A549 (cell line): ENCODE measurements around the gene ACOXL. TPM values are rescaled to one million over a fixed set of nuclear protein-coding genes. Genes with fewer than 3 reads are reported as not detected.

Experiments used
- ATAC-seq, 2 experiments: fragments of 200-7000 bp in 1 of 2; fragments of >200 bp in 1 of 2; cut with Nextera tagmentation in 1 of 2; cut with Tn5 transposase in 1 of 2; 3 replicates each; pipeline versions ENCODE4 v1.8.0 to v1.9.1; 2018 to 2020; ENCODE audit warnings: mild to moderate bottlenecking in 1 of 2, moderate library complexity in 1 of 2
- CTCF ChIA-PET: fragments of 300-600 bp; sonication (Branson Sonifier 250); formaldehyde crosslinking; extraction: SDS; loops from one replicate; lab custom pipeline; 2021; ENCODE audit warnings: antibody characterized with exemption, inconsistent platforms; lab: Yijun Ruan, JAX
- POLR2A ChIA-PET: fragments of 350-600 bp; formaldehyde crosslinking; extraction: SDS; loops from one replicate; lab custom pipeline; 2021; ENCODE audit warnings: antibody characterized with exemption, inconsistent platforms; lab: Yijun Ruan, JAX
- DNase-seq, 2 experiments: peaks; one replicate each; pipeline versions ENCODE4 v3.0.0 to v3.0.0-alpha.2; 2011 to 2016; ENCODE audit warnings: low read depth in 1 of 2, low spot score in 1 of 2
- FAIRE-seq: peaks from 2 replicates; lab custom pipeline; 2011; peaks lifted over from hg19 to GRCh38; lab: Jason Lieb, UNC
- H3K27ac ChIP-seq, 2 experiments: fragments of >200 bp; sonication (Bioruptor Twin); formaldehyde crosslinking; 3 replicates each; pipeline ENCODE4 v1.5.1; 2016 to 2017
- H3K4me1 ChIP-seq: fragments of >200 bp; sonication (Bioruptor Twin); formaldehyde crosslinking; 3 replicates; pipeline ENCODE4 v1.6.1; 2016
- H3K4me2 ChIP-seq: fragments of >200 bp; sonication (Bioruptor Twin); formaldehyde crosslinking; 3 replicates; pipeline ENCODE4 v1.6.1; 2016
- H3K4me3 ChIP-seq: fragments of >200 bp; sonication (Bioruptor Twin); formaldehyde crosslinking; 3 replicates; pipeline ENCODE4 v1.5.1; 2016
- H3K9me3 ChIP-seq: fragments of >200 bp; sonication (Bioruptor Twin); formaldehyde crosslinking; 3 replicates; pipeline ENCODE4 v1.6.1; 2016
- BHLHE40 ChIP-seq: IDR thresholded peaks from 2 replicates; pipeline ENCODE4 v1.6.1; 2012; ENCODE audit warnings: low read depth, low read length, inconsistent platforms
- CBX2 ChIP-seq: fragments of 200-600 bp; sonication (generic); IDR thresholded peaks from 2 replicates; pipeline ENCODE4 v1.6.1; 2016; ENCODE audit warnings: low read depth, mild to moderate bottlenecking, borderline replicate concordance
- CEBPB ChIP-seq, 2 experiments: fragments of >200 bp in 1 of 2; sonication (Bioruptor Twin) in 1 of 2; formaldehyde crosslinking in 1 of 2; IDR thresholded peaks; 2 replicates each; pipeline ENCODE4 v1.6.1; 2012 to 2016
- CHD4 ChIP-seq: fragments of 200-600 bp; sonication (generic); IDR thresholded peaks from 2 replicates; pipeline ENCODE4 v1.6.1; 2016; ENCODE audit warnings: antibody characterized with exemption, mild to moderate bottlenecking, borderline replicate concordance
- CTCF ChIP-seq: fragments of >200 bp; sonication (Bioruptor Twin); formaldehyde crosslinking; IDR thresholded peaks from 3 replicates; pipeline ENCODE4 v1.5.1; 2016
- EHF ChIP-seq: fragments of 250-450 bp; sonication (Bioruptor Pico); IDR thresholded peaks from 2 replicates; pipeline ENCODE4 v1.5.0; 2020; ENCODE audit warnings: mild to moderate bottlenecking
- GATA3 ChIP-seq: IDR thresholded peaks from 2 replicates; pipeline ENCODE4 v1.6.1; 2012; ENCODE audit warnings: borderline replicate concordance
- HEYL ChIP-seq: fragments of 250-450 bp; sonication (Bioruptor Pico); IDR thresholded peaks from 2 replicates; pipeline ENCODE4 v1.8.0; 2021; ENCODE audit warnings: mild to moderate bottlenecking, moderate library complexity
- HOXA7 ChIP-seq: fragments of 250-450 bp; sonication (Bioruptor Pico); IDR thresholded peaks from 2 replicates; pipeline ENCODE4 v1.5.0; 2020; ENCODE audit warnings: mild to moderate bottlenecking, moderate library complexity
- HOXB13 ChIP-seq: fragments of 250-450 bp; sonication (Bioruptor Pico); IDR thresholded peaks from 2 replicates; pipeline ENCODE4 v1.5.0; 2020; ENCODE audit warnings: low read depth, mild to moderate bottlenecking, moderate library complexity
- HOXB5 ChIP-seq: fragments of 250-450 bp; sonication (Bioruptor Pico); IDR thresholded peaks from 2 replicates; pipeline ENCODE4 v1.5.0; 2020; ENCODE audit warnings: mild to moderate bottlenecking, moderate library complexity
- JUN ChIP-seq, 2 experiments: fragments of >200 bp; sonication (Bioruptor Twin); formaldehyde crosslinking; IDR thresholded peaks; 2 replicates in 1 of 2; 3 replicates in 1 of 2; pipeline ENCODE4 v1.6.1; 2016 to 2017
- JUNB ChIP-seq: fragments of >200 bp; sonication (Bioruptor Twin); formaldehyde crosslinking; IDR thresholded peaks from 2 replicates; pipeline ENCODE4 v1.6.1; 2016
- KDM1A ChIP-seq: fragments of 200-600 bp; sonication (generic); IDR thresholded peaks from 2 replicates; pipeline ENCODE4 v1.6.1; 2016; ENCODE audit warnings: low read depth, mild to moderate bottlenecking
- MYC ChIP-seq: IDR thresholded peaks from 2 replicates; pipeline ENCODE4 v1.6.1; 2012; ENCODE audit warnings: mild to moderate bottlenecking, inconsistent platforms, low read length, improper control_type of control experiment, borderline replicate concordance
- NFE2L2 ChIP-seq: fragments of 150-350 bp; conservative IDR thresholded peaks from 2 replicates; pipeline ENCODE4 v1.6.1; 2014; ENCODE audit warnings: low read length
- RAD21 ChIP-seq, 2 experiments: fragments of >200 bp in 1 of 2; sonication (Bioruptor Twin) in 1 of 2; formaldehyde crosslinking in 1 of 2; IDR thresholded peaks in 1 of 2; conservative IDR thresholded peaks in 1 of 2; 2 replicates in 1 of 2; 3 replicates in 1 of 2; pipeline ENCODE4 v1.6.1; 2012 to 2018; ENCODE audit warnings: inconsistent platforms in 1 of 2
- RARB ChIP-seq: fragments of 250-450 bp; sonication (Bioruptor Pico); IDR thresholded peaks from 2 replicates; pipeline ENCODE4 v1.8.0; 2021; ENCODE audit warnings: mild to moderate bottlenecking, moderate library complexity
- RCOR1 ChIP-seq: fragments of 150-350 bp; IDR thresholded peaks from 2 replicates; pipeline ENCODE4 v1.6.1; 2014; ENCODE audit warnings: antibody characterized with exemption, low read length, low read depth
- SREBF2 ChIP-seq: fragments of 450-650 bp; IDR thresholded peaks from 2 replicates; pipeline ENCODE4 v1.6.1; 2014; ENCODE audit warnings: mild to moderate bottlenecking, moderate library complexity
- TFCP2L1 ChIP-seq: fragments of 250-450 bp; sonication (Bioruptor Pico); IDR thresholded peaks from 2 replicates; pipeline ENCODE4 v1.5.0; 2021; ENCODE audit warnings: mild to moderate bottlenecking
- ZFP36 ChIP-seq: fragments of 450-650 bp; IDR thresholded peaks from 2 replicates; pipeline ENCODE4 v1.6.1; 2014; ENCODE audit warnings: borderline replicate concordance; ENCODE audit not compliant: partially characterized antibody
- WGBS: methylation state at CpG from one replicate; pipeline ENCODE4 v1.1.6; 2017; ENCODE audit errors: missing lambda C conversion rate; 5-methylcytosine and 5-hydroxymethylcytosine counted together
- polyA plus RNA-seq, 4 experiments: library from polyadenylated mRNA; depleted of rRNA in 3 of 4; stranded (reverse); fragments of >200 nt; fragmentation: RNase III in 1 of 4; extraction: RNeasy Plus Mini Kit Qiagen cat#74134 plus additional on column Dnase treatment in 1 of 4; gene quantifications; 2 replicates in 3 of 4; 3 replicates in 1 of 4; pipeline ENCODE4 v1.2.3, GENCODE V29; 2011 to 2017
- TF ChIP-seq, protein P1 (sequence below): IDR thresholded peaks from 2 replicates; pipeline ENCODE4 v1.6.1; 2012
- TF ChIP-seq, protein P2 (sequence below): fragments of 250-450 bp; sonication (Bioruptor Pico); IDR thresholded peaks from 2 replicates; pipeline ENCODE4 v1.5.0; 2021; ENCODE audit warnings: mild to moderate bottlenecking, moderate library complexity, borderline replicate concordance
- TF ChIP-seq, protein P3 (sequence below): fragments of 450-650 bp; IDR thresholded peaks from 2 replicates; pipeline ENCODE4 v1.6.1; 2014; ENCODE audit warnings: antibody characterized with exemption

Gene ACOXL
- polyA plus RNA-seq, 2 of the 4 experiments (the other 2 are of a cell fraction): not detected

DNA sequence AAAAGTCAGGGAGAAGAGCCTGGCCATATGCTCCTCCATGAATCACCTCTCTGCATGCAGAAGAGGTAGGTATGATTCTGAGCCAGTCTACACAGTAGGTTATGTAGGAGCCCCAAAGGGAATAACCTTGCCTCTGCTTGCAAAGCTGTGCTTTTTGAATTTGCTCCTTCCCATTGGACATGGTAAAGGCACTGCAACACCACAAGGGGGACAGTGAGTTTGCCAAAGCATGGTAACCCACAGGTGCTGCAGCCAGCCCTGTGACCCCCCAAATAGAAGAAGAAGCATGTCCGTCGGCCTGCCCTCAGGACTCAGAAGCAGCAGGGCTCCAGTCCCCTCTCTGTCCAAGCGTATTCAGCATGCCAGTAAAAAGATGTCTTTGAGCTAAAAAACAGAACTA is 337.3 kb downstream of the ACOXL start:
- Histone ChIP-seq H3K9me3 (peaks cover 9% of the 10 kb centered on the region), H3K4me3 (no peak overlapping the region), H3K27ac (no peak overlapping the region), H3K4me2 (no peak overlapping the region), H3K4me1 (peaks cover 18% of the 10 kb centered on the region)
- ChIA-PET POLR2A (no interaction called here), CTCF (interaction anchor here (0.7 to 1.0 kb wide), 2 partner anchors 9 to 258 kb away, joined by 3 read pairs; no protein-coding TSS in a partner anchor)
- FAIRE-seq (no peak), ATAC-seq (peak in 1 of 2 experiments; percentile 56; a peak in 3 of 6 replicates), DNase-seq (peak in 1 of 2 experiments; percentile 9)
- WGBS: 84% methylated on average over 3 of the region's 3 CpGs
- TF ChIP-seq CEBPB (IDR thresholded peaks at IDR 0.05) (no peak), JUN (IDR thresholded peaks at IDR 0.05) (no peak), RARB (CRISPR knock-in tag) (no peak), HOXB13 (CRISPR knock-in tag) (no peak), EHF (no peak), CBX2 (no peak), HOXA7 (CRISPR knock-in tag) (no peak), JUNB (no peak), RAD21 (conservative IDR thresholded peaks at IDR 0.05 in 1 of 2, IDR thresholded peaks at IDR 0.05 in 1 of 2) (no peak), HEYL (no peak), CTCF (no peak), CHD4 (no peak), SREBF2 (no peak), BHLHE40 (no peak)
- TF ChIP-seq, protein P1, sequence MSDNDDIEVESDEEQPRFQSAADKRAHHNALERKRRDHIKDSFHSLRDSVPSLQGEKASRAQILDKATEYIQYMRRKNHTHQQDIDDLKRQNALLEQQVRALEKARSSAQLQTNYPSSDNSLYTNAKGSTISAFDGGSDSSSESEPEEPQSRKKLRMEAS: no peak
- TF ChIP-seq, protein P2, sequence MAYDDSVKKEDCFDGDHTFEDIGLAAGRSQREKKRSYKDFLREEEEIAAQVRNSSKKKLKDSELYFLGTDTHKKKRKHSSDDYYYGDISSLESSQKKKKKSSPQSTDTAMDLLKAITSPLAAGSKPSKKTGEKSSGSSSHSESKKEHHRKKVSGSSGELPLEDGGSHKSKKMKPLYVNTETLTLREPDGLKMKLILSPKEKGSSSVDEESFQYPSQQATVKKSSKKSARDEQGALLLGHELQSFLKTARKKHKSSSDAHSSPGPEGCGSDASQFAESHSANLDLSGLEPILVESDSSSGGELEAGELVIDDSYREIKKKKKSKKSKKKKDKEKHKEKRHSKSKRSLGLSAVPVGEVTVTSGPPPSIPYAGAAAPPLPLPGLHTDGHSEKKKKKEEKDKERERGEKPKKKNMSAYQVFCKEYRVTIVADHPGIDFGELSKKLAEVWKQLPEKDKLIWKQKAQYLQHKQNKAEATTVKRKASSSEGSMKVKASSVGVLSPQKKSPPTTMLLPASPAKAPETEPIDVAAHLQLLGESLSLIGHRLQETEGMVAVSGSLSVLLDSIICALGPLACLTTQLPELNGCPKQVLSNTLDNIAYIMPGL (CRISPR knock-in tag): no peak

- Histone ChIP-seq H3K27ac (peak overlapping the region; percentile 27 to 40; a peak in 4 of 6 replicates), H3K4me1 (peaks cover 18% of the 10 kb centered on the region), H3K4me3 (no peak overlapping the region), H3K9me3 (peaks cover 11% of the 10 kb centered on the region), H3K4me2 (peak overlapping the region; percentile 67)
- POLR2A ChIA-PET: no interaction called here
- TF ChIP-seq HOXB5 (CRISPR knock-in tag): no peak
- TF ChIP-seq ZFP36: no peak
- TF ChIP-seq, protein P3, sequence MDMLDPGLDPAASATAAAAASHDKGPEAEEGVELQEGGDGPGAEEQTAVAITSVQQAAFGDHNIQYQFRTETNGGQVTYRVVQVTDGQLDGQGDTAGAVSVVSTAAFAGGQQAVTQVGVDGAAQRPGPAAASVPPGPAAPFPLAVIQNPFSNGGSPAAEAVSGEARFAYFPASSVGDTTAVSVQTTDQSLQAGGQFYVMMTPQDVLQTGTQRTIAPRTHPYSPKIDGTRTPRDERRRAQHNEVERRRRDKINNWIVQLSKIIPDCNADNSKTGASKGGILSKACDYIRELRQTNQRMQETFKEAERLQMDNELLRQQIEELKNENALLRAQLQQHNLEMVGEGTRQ: peak; percentile 17; the same call in 1 of the 2 replicates
- no peak for TF ChIP-seq TFCP2L1 (CRISPR knock-in tag)
- TF ChIP-seq MYC: no peak
- no peak for TF ChIP-seq GATA3
- TF ChIP-seq KDM1A: no peak
- TF ChIP-seq NFE2L2: no peak
- TF ChIP-seq RCOR1: no peak
- DNase-seq (peak; percentile 8 to 12), FAIRE-seq (no peak), ATAC-seq (peak; percentile 74 to 75)
- CTCF ChIA-PET: interaction anchor here (0.7 kb wide), 1 partner anchor 14 kb away, joined by 3 read pairs; no protein-coding TSS in a partner anchor
- WGBS: 23% methylated on average over 5 of the region's 5 CpGs
Observed at GRCh38 chr2:111071600-111072171, 339.3 kb downstream of the ACOXL start.
